ENCODE results near the gene SIDT2.
A peak's percentile ranks its signal among the peaks of the same experiment; 100 is the strongest.

SIDT2 gene

DNA sequence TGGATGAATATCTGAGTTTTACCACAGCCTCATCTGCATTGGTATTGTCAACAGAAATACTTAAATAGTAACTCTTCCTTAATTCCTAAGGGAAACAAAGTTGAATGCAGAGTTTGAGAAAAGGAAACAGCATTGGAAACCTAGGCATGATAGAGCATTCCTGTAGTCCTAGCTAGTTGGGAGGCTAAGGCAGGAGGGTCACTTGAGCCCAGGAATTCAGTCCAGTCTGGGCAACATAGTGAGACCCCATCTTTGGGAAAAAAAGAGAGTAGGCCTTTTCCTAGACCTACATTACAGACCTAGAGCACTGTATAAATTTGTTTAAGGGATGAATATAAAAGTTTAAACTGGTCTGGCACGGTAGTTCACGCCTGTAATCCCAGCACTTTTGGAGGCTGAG lies 21.0 kb upstream of the SIDT2 start:
- H3K4me3 ChIP-seq (ENCODE audit: low read length): no peak overlapping the region
- TF ChIP-seq ZNF274 (IDR thresholded peaks at IDR 0.05; ENCODE audit: low read depth, low read length): no peak

DNA sequence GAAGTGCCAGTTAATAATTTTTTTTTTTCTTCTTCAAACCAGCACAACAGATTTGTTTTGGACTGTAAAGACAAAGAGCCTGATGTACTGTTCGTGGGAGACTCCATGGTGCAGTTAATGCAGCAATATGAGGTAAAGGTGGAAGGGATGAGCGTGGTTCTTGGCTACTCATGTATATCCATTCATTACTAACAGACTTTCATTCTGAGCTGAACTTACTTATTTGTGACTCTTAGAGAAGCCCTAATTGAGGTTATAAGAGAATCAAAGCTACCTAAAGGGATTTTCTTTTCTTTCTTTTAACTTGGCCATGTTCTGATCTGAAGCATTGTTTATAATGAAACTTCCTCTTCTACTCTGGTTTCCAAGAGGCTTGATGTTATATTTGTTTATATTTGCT lies 18.7 kb upstream of the SIDT2 start:
- no peak overlapping the region for H3K4me3 ChIP-seq (ENCODE audit: low read length)
- no peak for TF ChIP-seq ZNF274 (IDR thresholded peaks at IDR 0.05; ENCODE audit: low read depth, low read length)

DNA sequence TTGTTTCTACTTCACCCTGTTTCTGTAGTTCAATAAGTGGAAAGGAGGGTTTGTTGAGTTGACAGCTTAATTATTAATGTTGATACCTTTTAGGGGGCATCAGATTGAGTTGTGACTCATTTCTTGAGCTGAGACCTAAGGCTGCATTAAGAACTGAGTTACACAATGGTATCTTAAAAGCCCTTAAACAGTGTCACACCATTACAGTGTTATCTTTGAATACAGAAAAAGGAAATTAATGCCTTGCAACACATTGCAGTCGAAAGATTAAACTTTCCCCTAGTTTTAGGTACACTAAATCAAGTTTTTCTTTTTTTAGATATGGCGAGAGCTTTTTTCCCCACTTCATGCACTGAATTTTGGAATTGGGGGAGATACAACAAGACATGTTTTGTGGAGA lies 17.7 kb upstream of the SIDT2 start:
- no peak for TF ChIP-seq ZNF274 (IDR thresholded peaks at IDR 0.05; ENCODE audit: low read depth, low read length)

DNA sequence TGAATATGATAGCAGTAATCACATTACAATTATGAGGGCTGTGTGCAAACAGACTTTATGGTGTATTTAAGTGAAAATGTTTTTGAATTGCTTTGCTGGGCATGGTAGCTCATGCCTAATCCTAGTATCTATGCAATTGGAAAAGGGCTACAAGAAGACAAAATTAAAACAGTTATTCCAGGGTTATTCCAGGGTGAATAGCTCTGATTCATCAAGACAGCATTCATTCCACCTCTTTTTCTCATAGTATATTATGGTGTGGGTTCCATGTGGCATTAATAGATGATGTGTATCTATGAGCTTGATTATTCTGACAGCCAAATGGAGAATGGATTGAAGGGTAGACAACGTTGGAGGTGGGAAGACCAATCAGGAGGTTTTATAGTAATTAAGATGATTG lies 12.1 kb upstream of the SIDT2 start:
- TF ChIP-seq ZNF274 (IDR thresholded peaks at IDR 0.05; ENCODE audit: low read depth, low read length): no peak
- no peak overlapping the region for H3K4me3 ChIP-seq (ENCODE audit: low read length)

More for the DNA sequence above, 17.7 kb upstream of the SIDT2 start:
- no peak overlapping the region for H3K4me3 ChIP-seq (ENCODE audit: low read length)

DNA sequence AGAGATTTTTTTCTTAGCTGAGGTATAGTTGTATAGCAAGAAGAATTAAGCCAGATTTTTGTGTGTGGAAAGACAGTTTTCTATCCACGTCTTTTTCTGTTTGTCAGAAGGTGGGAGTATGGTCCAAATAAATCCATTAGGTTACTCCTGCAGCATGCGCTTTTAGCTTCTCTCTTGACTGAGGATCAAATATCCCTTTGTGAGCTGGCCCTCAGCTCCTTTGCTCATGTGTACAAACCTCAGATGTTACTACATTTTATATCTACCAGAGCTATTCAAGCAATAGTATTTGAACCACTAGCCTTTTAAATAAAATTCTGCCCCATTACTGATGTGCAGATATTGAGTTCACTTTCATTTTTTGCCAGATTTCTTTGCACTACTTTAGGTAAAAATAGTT lies 8.8 kb upstream of the SIDT2 start:
- TF ChIP-seq ZNF274 (IDR thresholded peaks at IDR 0.05; ENCODE audit: low read depth, low read length): no peak
- H3K4me3 ChIP-seq (ENCODE audit: low read length): no peak overlapping the region

DNA sequence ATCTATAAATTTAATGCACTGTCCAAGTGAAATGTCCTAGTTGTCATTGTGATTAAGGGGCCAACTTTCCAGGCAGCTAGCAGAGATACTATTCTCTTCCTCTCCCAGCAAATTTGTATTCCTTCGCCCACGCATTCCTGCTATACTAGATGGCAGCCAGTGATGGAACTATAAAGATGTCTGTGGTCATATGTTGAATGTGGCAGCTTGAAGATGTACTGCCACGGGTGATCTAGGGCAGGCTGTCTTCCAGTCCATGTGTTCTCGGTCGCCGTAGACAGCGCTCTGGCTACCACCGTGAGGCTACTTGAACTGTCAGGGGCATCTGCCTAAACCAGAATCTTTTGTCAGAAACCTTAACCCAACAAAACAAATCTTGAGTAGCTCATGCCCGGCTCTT lies 8.3 kb upstream of the SIDT2 start:
- no peak overlapping the region for H3K4me3 ChIP-seq (ENCODE audit: low read length)
- no peak for TF ChIP-seq ZNF274 (IDR thresholded peaks at IDR 0.05; ENCODE audit: low read depth, low read length)

DNA sequence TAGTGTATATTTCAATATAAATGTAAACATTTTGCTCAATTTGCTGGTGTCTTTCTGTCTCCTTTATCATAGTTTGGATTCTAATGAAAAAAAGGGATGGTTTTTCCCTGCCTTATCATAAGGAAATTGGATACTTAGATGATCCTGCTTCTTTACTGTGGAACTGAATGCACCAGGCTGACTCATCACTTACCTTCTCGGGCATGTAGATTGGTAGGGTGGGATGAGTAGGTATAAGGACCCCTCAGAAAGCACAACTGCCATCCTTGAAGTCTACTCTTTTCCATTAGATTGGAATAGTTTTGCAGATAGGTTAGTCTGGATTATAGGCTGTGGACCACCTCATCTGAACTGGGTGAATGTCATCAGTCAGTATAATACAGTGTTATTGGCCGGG lies 7.5 kb upstream of the SIDT2 start:
- no peak overlapping the region for H3K4me3 ChIP-seq (ENCODE audit: low read length)
- no peak for TF ChIP-seq ZNF274 (IDR thresholded peaks at IDR 0.05; ENCODE audit: low read depth, low read length)

DNA sequence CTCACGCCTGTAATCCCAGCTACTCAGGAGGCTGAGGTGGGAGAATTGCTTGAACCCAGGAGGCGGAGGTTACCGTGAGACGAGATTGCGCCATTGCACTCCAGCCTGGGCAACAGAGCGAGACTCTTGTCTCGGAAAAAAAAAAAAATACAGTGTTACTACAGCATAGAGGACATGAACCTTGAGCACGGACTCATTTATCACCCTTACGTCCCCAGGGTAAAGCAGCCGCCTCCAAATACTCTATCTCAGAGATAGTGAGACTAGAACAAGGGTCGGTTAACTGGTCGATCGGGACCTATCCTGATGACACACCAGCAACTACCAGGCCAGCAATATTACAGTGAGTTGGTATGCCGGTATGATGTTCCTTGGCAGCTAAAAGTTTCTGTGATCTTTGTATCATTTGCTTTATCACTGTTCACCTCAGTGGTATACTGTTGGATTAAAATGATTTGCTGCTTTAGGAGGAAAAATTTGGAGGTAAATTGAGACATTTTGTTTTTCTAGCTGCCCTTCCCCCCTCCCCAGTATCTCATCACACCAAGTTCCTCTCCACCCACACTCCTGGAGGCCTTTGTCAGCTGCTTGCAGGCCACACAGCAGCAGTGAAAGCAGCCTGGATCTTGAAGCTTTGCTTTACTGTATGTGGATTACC lies 7.0 kb upstream of the SIDT2 start:
- TF ChIP-seq ZNF274 (IDR thresholded peaks at IDR 0.05; ENCODE audit: low read depth, low read length): no peak
- H3K4me3 ChIP-seq (ENCODE audit: low read length): no peak overlapping the region

DNA sequence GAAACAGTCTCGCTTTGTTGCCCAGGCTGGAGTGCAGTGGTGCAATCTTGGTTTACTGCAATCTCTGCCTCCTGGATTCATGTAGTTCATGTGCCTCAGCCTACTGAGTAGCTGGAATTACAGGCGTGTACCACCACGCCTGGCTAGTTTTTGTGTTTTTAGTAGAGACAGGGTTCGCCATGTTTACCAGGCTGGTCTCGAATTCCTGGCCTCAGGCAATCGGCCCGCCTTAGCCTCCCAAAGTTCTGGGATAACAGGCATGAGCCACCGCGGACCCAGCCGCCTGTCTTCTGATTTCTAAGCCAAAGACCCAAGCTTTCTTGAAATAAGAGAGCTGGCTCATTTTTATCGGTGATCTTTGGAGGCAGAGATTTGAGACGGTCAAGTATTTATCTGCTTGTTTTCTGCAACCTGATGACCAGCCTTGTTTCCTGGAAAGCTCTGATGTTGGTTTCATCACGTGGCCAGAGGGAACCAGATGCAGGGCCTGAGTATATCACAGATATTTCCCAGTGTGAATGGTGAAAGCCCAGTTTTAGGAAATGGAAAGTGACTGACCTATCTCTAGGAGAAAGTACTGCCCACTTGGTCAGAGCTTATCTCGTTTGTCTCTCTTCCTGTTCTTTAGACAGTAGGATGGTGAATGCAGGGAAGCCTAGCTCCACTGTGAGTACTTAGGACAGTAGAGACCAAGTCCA lies 5.7 kb upstream of the SIDT2 start:
- no peak overlapping the region for H3K4me3 ChIP-seq (ENCODE audit: low read length)
- TF ChIP-seq ZNF274 (IDR thresholded peaks at IDR 0.05; ENCODE audit: low read depth, low read length): no peak

DNA sequence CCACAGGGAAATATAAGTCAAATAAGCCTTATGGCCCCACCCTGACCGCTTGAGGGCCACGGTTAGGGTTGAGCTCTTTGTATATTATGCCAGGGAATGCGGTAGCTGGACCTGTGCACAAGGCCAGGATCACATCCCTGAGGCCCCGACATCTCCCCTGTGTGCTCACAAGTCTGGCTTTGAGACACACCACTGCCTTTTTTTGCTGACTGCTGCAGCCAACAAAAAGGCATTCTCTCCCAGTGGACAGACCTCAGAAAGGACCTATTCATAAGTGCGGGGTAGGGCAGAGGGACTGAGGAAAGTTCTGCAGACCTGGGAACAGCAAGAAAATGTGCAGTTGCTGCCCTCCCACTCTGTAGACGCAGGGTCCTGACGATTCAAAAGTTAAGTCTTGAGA lies 3.4 kb upstream of the SIDT2 start:
- no peak for TF ChIP-seq ZNF274 (IDR thresholded peaks at IDR 0.05; ENCODE audit: low read depth, low read length)
- H3K4me3 ChIP-seq (ENCODE audit: low read length): no peak overlapping the region

DNA sequence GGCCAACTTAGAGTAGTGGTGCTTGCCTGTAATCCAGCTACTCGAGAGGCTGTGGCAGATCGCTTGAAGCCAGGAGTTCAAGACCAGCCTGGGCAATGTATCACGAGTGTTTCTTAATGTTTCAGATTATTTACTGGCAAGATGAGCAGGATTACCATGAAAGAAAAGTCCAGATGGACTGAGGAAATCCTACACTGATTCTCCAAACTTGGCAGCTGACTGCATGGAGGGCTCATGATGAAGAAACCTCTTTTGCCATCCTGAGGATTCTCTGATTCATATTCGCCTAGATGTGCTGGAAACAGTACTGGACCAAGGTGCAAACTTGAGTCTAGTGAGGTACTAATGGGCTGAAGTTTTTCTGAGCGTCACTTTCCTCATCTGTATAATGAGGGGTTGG lies 2.8 kb upstream of the SIDT2 start:
- no peak for TF ChIP-seq ZNF274 (IDR thresholded peaks at IDR 0.05; ENCODE audit: low read depth, low read length)
- no peak overlapping the region for H3K4me3 ChIP-seq (ENCODE audit: low read length)

DNA sequence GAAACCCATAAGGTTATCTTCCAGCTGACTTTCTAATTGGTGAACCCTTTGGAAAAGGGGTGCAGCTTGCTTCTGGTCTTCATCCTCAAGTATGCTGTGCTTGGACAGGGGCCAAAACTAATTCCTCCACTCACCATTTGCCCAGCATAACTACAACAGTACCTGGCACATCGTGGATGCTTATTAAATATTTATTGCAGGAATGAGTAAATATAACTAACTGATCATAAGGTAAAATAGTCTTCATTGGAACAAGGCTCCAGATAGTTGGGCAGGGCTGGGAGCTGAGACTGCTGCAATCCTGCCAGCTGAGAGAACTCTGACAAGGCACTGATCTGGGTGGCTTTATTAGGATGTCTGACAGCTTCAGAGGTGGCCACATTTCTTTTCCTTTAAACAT lies 2.4 kb upstream of the SIDT2 start:
- TF ChIP-seq ZNF274 (IDR thresholded peaks at IDR 0.05; ENCODE audit: low read depth, low read length): no peak

DNA sequence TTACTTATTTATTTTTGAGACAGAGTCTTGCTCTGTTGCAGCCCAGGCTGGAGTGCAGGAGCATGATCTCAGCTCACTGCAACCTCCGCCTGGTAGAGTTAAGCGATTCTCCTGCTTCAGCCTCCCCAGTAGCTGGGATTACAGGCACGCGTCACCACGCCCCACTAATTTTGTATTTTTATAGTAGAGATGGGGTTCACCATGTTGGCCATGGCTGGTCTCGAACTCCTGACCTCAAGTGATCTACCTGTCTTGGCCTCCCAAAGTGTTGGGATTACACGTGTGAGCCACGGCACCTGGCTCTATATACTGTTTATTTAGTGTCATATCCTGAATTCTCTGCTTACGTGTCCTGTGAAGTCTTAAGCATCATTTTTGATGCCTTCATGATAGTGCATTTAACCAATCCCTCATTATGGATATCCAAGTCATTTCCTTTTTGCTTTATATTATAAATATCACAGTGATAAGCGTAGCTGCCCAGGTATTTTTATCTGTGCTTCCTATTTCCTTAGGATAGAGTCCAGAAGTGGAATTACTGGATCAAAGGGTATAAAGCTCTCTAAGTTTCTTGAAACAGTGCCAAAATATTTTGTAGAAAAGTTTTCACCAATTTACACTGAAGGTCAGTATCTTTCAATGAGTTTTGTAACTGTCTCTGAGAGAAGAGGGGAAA lies 871 bp upstream of the SIDT2 start:
- TF ChIP-seq ZNF274 (IDR thresholded peaks at IDR 0.05; ENCODE audit: low read depth, low read length): no peak
- H3K4me3 ChIP-seq (ENCODE audit: low read length): peak overlapping the region; percentile 41; the same call in 1 of the 2 replicates

More for the DNA sequence above, 2.4 kb upstream of the SIDT2 start:
- no peak overlapping the region for H3K4me3 ChIP-seq (ENCODE audit: low read length)

DNA sequence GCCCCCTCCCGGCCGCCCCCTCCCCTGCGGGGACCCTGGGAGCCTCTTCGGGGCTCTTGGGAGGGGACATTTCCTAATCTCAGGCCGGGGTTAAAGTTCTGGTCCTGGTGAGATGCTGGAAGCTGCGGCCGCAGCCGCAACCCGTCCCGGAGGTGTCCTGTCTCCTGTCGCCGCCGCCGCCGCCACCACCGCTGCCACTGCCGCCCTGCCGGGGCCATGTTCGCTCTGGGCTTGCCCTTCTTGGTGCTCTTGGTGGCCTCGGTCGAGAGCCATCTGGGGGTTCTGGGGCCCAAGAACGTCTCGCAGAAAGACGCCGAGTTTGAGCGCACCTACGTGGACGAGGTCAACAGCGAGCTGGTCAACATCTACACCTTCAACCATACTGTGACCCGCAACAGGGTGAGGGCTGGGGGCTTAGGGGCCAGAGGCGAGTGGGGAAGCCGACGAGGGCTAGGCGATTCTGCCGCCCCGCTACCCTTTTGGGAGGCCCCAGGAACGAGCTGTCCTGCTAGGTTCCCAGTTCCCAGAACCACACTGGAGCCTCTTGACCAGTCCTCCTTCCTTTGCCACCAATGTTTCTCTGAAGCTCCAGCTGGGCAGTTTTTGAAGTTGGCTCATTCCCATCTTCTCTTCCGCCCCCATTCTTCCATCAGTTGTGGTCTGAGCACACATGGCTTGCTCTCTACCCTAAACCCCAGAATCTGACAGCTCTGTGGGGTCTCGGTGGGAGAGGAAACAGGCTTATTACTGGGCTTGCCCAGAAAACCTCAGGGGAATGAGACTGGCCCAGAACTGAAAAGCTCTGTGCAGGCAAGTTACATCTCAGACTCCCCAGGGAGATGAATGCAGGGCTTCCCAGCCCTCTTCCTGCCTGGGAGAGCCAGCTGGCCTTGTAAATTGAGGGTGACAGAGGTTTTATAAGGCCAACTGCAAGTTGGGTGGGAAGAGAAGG lies 781 bp downstream of the SIDT2 start:
- TF ChIP-seq ZNF274 (IDR thresholded peaks at IDR 0.05; ENCODE audit: low read depth, low read length): no peak

More for the DNA sequence above, 781 bp downstream of the SIDT2 start:
- peak overlapping the region; percentile 83 for H3K4me3 ChIP-seq (ENCODE audit: low read length)

Data from GM08714 (cell line).